Activated CD8-positive, alpha-beta memory T cell treated with anti-CD3 and anti-CD28 coated beads for 24 hours (primary cell): ENCODE results near the gene RAPGEF3.

ENCODE experiments used
- DNase-seq: peaks from one replicate; pipeline ENCODE4 v3.0.0-alpha.2; 2020

Gene RAPGEF3, protein sequence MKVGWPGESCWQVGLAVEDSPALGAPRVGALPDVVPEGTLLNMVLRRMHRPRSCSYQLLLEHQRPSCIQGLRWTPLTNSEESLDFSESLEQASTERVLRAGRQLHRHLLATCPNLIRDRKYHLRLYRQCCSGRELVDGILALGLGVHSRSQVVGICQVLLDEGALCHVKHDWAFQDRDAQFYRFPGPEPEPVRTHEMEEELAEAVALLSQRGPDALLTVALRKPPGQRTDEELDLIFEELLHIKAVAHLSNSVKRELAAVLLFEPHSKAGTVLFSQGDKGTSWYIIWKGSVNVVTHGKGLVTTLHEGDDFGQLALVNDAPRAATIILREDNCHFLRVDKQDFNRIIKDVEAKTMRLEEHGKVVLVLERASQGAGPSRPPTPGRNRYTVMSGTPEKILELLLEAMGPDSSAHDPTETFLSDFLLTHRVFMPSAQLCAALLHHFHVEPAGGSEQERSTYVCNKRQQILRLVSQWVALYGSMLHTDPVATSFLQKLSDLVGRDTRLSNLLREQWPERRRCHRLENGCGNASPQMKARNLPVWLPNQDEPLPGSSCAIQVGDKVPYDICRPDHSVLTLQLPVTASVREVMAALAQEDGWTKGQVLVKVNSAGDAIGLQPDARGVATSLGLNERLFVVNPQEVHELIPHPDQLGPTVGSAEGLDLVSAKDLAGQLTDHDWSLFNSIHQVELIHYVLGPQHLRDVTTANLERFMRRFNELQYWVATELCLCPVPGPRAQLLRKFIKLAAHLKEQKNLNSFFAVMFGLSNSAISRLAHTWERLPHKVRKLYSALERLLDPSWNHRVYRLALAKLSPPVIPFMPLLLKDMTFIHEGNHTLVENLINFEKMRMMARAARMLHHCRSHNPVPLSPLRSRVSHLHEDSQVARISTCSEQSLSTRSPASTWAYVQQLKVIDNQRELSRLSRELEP

DNA sequence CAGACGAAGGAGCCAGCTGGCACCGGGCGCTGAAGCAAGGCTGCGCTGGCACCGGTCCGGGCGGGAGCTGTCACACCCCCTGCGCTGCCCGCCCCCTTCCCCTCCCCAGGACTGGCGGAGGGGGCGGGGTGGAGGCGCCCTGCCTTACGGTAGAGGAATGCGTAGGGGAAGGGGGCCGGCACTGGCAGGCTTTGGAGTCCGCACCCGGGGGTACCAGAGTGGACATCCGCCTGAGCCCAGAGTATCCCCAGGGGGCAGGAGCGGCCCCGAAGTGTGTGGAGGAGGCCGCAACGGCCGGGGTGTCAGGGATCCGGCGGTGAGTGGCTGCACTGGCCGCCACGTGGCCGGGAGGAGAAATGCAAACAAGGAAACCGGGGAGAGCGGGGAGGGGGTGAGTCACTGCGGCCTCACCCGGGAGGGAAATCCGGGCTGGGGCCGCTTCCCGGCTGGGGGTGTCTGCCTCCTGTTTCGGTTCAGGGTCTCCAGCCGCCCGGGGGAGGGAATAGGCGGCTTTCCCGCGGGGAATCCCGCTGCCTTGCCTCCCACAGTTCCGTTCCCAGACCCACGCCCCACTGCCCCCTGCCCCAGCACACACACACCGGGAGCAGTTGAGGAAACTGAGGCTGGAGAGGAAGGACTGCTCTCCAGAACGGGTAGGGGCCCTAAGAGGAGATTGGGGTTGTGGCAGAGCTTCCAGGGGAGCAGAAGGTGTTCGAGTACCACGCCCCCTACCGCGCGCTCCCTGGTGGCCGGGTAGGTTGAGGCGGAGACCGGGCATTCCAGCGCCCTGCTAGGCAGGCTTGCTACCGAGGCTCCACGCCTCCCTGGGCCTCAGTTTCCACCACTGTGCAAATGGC is at the start of gene RAPGEF3:
TSS of gene RAPGEF3 (minus strand) at position 47 of the 857 bp plus-strand sequence. CDS start 324 bp downstream, outside the sequence.
- DNase-seq, result peak; percentile 86

DNA sequence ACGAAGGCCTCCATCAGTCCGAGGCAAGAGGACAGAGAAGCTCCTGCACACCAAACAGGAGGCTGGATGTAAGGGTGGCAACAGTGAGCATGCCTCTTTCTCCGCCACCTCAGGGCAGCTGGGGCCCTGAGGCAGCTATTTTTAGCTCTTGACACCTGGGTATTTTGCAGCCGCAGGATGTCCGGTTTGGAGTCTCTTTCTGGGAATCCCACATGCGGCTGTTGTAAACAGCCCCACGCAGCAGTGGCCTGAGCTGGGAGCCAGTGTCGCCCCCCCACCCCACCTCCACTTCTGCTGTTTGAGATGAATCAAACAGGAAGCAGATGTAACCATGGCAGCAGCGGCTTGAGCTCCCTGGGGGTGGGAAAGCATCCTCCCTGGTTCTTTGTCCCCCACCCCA is 49.4 kb upstream of the RAPGEF3 start:
- DNase-seq, result peak; percentile 90

DNA sequence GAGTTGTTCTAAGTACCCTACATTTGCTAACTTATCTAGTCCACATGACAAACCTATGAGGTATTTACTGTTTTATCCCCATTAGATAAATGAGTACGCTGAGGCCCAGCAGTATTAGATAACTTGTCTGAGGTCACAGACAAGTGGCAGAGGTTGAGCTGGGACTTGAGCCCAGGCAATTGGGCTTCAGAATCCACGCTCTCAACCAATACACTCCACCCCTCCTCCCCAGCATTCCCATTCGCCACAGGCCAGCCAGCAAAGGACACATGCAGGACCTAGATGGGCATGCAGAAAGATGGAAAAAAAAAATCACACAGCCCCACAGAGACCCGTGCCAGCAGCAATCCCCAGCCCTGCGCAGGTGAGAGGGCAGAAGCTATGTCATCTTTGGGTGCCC is 48.7 kb upstream of the RAPGEF3 start:
- DNase-seq, result no peak

DNA sequence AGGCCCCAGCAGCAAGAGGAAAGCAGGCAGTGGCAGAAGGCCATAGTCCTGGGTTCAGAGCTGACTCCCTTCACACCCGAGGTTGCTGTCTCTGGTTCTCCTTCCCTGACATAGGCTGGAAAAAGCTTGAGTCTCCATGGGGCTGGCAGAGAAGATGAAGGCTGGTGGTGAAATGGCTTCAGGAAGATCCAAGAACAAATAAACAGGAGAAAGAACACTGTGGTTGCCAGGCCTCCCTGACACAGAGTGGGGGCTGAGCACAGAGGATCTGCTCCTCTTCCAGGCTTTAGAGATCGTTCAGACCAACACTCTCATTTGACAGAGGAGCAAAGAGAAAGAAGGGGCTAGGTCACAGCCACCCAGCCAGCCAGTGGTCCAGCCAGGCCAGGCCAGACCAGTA is 46.7 kb upstream of the RAPGEF3 start:
- DNase-seq, result no peak

DNA sequence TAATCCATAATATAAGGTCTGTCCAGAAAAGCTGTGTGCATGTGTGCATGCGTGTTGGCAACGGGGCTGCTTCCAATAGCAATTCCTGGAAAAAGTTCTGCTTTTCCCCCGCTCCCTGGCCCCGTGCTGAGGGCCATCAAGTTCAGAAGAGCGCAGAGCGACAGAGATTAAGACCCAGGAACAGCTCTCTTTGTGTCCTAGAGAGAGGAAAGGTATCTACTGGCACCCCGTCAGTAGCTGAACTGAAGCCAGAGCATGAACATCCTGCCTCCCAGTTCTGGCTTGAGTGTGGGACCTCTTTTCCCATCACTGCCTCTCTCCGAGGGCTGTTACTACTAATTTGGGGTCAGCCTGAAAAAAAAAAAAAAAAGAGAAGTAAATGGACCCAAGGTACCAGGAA is 45.5 kb upstream of the RAPGEF3 start:
- no peak for DNase-seq

DNA sequence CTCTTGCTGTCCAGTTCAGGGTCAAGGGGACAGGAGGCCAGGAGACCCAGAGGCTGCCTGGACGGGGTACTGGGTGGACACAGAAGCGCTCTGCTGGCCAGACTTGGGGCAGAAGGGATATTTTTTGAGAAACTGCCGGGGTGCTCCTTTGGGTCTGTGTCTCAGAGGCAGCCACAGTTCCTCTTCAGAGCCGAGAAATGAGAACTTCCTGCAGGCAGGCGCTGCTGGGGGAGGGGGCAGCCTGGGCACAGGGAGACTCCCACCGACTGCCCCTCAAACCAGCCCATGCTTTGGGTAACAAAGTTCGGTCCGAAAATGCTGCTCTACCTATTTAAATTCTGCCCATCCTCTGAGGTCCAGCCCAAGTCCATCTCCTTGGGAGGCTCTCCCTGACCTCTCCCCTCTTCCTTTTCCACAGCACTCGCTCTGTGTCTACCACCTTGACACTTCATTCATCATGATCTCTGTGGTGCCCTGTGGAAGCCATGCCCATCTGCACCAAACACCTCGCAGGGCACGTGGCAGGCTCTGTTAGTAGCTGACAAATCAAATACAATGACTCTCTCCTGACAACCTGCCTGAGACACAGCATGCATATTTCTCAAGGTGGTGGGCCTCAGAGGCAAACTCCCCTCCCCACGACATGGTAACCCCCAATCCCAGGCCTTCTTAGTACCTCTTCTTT is 44.7 kb upstream of the RAPGEF3 start:
- no peak for DNase-seq

DNA sequence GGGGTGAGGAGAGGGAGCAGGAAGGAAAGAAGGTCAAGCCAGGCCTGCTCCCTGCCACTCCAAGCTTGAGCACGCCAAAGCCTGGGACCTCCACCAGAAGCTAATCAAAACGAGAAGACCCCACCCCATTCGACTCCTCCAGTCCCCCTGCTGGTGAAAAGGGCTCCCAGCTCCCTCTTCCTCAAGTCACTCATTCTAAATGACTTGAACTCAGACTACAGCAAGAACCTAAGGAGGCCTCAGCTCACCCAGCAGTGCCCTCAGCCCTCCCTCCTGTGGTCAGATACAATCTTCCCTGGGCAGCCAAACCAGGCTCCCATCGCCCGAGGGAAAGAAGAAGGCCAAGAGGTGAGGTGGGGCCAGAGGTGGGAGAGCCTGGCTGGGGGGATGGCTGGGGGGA is 43.6 kb upstream of the RAPGEF3 start:
- no peak for DNase-seq

DNA sequence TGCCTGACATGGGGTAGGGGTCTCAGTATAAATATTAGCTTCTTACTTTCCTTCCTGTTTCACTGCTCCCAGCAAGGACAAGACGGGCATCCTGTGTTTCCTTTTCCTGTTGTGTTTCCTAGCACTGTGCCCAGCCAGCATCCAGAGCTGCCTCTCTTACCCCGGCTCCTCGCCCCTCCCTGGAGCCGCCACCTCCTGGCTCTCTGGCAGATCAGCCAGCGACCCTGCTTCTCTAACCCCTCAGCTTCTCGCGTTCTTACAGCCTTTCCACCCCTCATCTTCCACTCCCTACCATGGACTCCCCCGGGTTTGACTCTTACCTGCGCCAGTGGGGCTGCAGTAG is 43.2 kb upstream of the RAPGEF3 start:
- DNase-seq, result no peak

DNA sequence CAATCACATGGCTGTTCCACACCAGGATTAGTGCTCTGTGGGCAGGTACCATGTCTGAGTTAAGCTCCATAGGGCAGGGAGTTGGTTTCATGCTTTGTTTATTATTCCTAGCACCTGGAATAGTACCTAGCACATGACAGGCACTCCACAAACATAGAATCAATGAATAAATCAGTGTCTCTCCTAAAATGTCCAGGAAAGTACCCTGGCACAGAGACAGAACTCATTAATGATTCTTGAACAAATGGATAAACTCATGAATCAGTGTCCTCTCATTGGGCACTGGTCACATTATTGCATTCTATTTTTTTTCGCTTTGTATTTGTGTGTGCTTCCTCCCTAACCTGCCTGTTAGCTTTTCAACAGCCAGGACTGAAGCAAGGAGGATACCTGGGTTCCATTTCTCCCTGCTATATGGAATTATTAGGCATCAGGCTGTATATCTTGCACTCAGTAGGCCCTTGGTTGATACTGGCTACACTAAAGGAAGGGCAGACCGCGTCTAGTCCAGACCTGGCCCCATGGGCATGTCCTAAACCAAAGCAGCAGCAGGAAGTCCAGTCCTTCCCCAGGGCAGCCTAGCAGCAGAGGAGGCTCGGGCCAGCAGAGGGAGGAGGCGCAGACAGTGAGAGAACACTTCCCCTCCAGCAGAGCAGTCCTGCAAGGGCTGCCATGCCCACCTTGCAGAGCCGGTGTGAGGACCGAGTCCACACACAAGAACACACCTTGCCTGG is 42.7 kb upstream of the RAPGEF3 start:
- no peak for DNase-seq

DNA sequence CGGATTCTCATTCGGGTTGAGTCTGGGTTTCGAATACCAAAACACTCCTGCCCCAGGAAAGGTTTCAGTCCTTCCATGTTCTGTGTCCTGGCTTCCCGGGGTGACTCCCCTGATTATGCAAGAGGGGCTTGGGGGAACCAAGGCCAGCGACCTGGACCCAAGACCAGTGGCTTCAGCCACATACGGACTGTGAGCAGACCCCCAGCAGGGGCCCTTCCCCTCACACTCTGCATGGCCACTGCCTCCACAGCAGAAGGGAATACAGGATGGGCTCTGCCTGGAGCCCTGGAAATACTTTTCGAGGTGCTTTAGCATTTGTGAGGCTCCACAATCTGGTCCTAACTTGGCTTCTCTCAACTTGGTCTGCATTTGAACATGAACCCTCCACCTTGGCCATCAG is 41.9 kb upstream of the RAPGEF3 start:
- no peak for DNase-seq

DNA sequence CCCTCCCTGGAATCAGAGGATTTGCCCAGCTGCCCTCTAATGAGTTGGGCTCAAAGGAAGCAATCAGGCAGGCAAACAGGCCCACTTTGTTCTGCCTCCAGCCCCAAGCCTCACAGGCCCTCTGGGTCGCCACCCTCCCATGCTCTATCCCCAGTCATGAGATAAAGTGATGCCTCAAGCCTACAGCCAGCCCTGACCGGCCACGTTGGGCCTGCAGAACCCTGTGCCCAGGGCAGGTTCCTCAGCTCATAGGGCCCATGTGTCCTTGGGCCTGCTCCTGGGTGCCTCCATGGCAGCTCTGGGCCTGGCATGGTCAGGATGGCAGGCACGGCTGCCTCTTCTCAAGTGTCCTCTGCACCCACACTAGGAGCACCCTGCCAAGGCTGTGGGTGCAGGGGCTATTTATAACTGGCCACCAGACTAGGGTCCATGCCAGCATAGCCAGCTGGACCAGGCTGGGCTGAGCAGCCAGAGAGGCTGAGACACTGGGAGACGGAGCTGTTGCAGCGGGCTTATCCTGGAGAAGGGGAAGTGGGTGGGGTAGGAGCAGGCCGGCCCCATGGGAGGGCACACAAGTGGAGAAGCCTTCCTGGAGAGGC is 40.8 kb upstream of the RAPGEF3 start:
- DNase-seq, result no peak

DNA sequence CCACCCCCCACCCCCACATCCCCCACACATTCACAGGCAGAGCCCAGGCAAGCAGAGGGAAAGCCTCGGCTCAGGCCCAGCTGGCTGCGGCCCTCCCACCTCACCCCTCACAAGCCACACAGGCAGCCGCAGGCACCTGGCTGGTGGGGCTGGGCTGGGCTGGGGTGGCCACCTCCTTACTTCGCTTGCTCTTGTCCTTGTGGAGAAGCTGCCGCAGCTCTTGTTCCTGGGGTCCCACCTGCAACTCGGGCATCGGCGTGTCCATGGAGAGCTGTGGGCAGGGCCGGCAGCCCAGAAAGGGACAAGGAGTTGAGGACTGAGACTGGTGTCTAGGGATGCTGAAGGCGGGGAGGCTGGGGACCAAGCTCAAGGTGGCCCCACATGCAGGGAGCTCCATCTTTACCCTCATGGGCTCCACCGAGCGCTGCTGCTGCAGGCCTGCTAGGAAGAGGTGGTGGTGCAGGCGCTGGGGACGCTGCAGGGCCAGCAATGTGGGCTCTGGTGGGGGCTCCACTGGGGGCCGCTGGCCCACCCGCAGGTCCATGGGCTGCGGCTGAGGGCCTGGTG is 39.8 kb upstream of the RAPGEF3 start:
- DNase-seq, result no peak

DNA sequence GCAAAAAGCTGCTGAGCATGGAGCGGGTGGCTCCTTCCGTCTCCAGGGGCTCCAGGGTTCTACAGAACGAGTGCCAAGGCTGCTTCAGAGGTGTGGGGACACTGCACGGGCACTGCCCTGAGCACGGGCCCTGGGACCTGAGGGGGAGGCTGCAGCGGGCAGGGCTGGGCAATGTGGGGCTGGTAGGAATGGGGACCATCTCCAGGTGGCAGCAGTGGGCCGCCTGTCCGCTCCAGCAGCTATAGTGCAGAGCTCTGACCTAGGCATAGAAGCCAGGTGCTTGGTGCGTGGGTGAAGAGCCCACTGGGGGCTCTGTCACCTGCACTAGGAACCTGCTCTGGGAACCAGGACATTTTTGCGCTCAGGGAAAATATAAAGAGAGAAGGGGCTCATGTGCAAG is 38.8 kb upstream of the RAPGEF3 start:
- no peak for DNase-seq

DNA sequence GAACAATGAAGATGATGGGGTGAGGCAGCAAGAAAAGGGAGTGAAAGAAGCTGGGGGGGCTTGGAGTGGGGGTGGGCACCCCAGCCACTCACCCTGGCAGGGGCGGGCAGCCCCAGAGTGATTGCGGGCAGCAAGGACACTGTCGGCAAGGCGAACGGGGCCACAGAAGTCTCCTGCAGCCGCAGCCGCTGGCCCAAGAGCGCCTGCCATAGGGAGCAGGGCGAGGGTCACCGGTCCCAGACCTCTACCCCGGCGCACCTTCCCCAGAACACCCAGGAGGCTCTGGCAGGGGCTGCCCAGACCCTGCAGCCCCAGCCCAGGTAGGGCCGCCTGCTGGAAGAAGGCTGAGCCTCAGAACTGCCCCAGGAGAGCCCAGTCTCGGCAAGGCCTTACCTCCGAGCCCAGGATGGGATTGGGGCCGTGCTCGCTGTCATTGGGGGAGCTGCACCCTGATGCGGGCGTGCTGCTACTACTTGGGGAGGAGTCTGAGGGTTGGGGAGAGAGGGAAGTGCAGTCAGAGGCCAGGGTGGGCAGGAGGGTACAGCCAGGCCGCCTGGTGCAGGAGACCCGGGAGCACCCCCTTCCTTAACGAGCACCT is 37.2 kb upstream of the RAPGEF3 start:
- DNase-seq, result no peak

DNA sequence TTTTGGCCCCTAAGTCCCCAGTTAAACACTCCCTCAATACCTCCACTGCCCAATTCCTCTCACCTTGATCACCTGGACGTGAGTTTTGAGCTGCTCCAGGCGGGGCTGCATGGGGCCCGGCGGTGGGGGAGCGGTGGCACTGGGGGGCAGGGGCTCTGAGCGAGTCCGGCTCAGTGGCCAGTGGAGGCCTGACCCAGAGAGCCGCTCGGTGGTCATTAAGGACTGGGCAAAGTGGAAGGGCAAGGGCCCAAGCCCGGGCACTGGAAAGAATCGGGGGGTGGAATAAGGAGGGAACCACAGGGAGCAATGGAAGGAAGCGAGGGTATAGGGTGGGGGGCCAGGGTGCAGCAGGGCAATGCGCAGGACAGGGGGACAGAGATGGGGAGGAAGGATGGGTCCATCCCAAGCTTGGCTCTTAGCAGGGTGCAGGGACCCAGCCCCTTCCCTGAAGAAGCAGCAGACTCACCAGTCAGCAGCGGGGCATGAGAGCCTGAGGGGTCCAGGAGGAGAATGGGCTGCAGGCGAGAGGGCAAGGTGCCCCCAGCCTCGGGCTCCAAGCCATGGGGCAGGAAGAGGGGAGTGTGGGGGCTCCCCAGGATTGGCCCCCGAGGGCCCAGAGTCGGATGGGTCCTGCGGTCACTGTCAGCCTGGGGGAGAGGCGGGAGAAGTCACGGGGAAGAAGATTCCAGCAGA is 36.6 kb upstream of the RAPGEF3 start:
- DNase-seq, result no peak

DNA sequence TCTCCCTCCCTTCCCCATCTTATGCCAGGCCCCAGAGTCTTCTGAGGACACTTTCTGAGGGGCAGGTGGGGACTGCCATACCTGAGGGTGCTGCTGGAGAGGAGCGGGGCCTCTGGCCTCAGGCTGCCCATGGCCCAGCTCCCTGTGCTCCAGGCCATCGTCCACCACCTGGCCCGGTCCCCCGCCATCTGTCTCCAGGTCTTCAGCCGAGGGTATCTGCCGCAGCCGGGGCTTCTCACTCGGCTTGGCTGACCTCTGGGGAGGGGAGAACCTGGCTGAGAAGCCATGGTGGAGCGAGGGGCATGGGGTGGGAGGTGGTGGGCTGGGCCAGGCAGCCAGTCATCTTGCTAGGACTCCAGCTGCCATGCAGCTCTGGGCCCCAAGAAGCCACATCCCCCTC is 36.0 kb upstream of the RAPGEF3 start:
- no peak for DNase-seq

DNA sequence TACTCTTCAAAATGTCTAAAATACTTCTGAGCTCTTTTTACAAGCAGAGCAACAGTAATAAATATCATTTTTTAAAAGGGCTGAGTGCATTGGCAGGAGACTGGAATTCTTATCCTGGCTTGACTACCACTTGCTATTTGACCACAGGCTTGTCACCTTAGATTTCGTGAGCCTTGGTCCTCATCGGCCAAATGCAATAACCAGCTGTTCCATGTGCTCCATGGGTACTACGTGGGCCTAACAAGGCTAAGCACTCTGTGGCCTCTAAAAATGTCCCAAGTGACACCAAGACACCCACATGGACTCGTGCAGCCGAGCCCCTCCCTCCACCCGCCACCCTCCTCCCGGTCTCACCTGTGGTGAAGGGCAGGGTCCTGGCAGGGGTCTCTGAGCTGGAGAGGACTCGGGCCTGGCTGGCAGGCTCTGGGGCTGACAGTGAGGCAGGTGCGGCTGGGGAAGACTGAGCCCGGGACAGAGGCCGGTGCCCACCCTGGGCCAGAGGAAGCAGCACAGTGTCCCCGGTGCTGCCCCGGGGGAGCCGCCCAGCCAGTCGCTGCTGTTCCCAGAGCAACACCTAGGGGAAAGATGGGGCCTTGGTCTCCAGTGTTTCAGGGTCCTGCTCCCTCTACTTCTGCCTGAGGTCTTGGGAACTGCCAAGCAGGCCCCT is 34.5 kb upstream of the RAPGEF3 start:
- no peak for DNase-seq

DNA sequence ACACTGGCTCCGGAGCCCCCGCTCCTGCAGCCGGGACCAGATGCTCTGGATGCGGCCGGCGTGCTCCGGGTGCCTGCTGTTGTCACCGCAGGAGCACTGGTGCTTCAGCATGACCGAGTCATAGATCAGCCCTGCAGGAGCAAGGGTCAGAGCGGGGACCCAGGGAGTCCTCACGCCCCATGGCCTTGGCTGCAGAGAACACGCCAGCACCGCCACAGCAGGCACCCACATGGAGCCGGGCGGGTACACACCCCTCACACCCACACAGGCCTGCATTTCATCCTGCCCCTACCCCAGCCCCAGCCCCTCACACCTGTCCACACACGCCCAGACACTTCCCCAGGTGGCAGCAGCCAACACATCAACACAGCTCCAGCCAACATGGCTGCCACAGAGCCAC is 33.2 kb upstream of the RAPGEF3 start:
- DNase-seq, result no peak

DNA sequence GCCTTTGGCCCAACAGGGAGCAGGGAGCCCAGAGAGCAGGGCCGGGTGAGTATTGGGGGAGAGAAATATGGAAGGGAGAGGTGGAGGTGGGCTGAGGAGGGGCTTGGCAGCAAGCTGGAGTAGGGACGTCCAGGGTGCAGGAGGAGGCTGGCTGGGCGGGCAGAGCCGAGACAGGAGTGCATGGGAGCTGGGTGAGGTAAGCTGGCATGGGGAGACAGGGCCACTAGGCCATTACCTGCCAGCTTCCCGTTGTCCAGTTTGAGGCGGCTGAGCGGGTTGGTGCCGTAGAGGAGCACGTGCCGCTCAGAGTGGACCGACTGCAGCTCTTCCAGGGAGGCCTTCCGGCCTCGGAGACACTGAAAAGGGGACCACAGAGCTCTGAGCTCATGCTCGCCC is 32.7 kb upstream of the RAPGEF3 start:
- DNase-seq, result no peak
